Osteoblast (primary cell): Measurements from ENCODE around the gene GBP6. TPM values are rescaled to one million over a fixed set of nuclear protein-coding genes. Genes with fewer than 3 reads are reported as not detected.

ENCODE experiments used
- DNase-seq: peaks from one replicate; pipeline ENCODE4 v3.0.0; 2011; ENCODE audit warnings: low spot score, mixed read lengths; ENCODE audit not compliant: insufficient read length; ENCODE audit errors: missing footprints
- H2AFZ ChIP-seq: 2 replicates; pipeline ENCODE4 v1.6.0; 2011; ENCODE audit warnings: mild to moderate bottlenecking, low read length
- H3K27ac ChIP-seq: 2 replicates; pipeline ENCODE4 v1.5.1; 2011; ENCODE audit warnings: mild to moderate bottlenecking, low read depth, low read length, moderate library complexity
- H3K27me3 ChIP-seq: 2 replicates; pipeline ENCODE4 v1.6.0; 2012; ENCODE audit warnings: mild to moderate bottlenecking, control low read depth, inconsistent platforms, low read length, moderate library complexity; ENCODE audit not compliant: insufficient read depth
- H3K36me3 ChIP-seq: 2 replicates; pipeline ENCODE4 v1.5.1; 2011; ENCODE audit warnings: mild to moderate bottlenecking, low read length, control low read depth, moderate library complexity; ENCODE audit not compliant: insufficient read depth
- H3K4me1 ChIP-seq: 2 replicates; pipeline ENCODE4 v1.5.1; 2011; ENCODE audit warnings: mild to moderate bottlenecking, low read length, control low read depth, moderate library complexity; ENCODE audit not compliant: insufficient read depth
- H3K4me2 ChIP-seq: 2 replicates; pipeline ENCODE4 v1.6.0; 2011; ENCODE audit warnings: mild to moderate bottlenecking, low read length; ENCODE audit not compliant: insufficient read depth
- H3K4me3 ChIP-seq: fragments of 200-600 bp; sonication (generic); 3 replicates; pipeline ENCODE4 v1.5.1; 2012; ENCODE audit warnings: mild to moderate bottlenecking, low read length, inconsistent platforms; ENCODE audit not compliant: insufficient read depth
- H3K79me2 ChIP-seq: 2 replicates; pipeline ENCODE4 v1.6.0; 2012; ENCODE audit warnings: mild to moderate bottlenecking, low read length, control low read depth, inconsistent platforms; ENCODE audit not compliant: insufficient read depth
- H3K9me3 ChIP-seq: 2 replicates; pipeline ENCODE4 v1.5.1; 2011; ENCODE audit warnings: low read depth, low read length, control low read depth
- H4K20me1 ChIP-seq: 2 replicates; pipeline ENCODE4 v1.6.0; 2012; ENCODE audit warnings: mild to moderate bottlenecking, low read length, control low read depth; ENCODE audit not compliant: insufficient read depth
- total RNA-seq: library from RNA; depleted of rRNA; stranded (reverse); fragments of >200 nt; gene quantifications from 2 replicates; pipeline ENCODE4 v1.2.3, GENCODE V29; 2012
- TF ChIP-seq, protein P1 (sequence below): IDR thresholded peaks from 2 replicates; pipeline ENCODE4 v1.5.1; 2011; ENCODE audit warnings: mild to moderate bottlenecking, low read depth, low read length, moderate library complexity; ENCODE audit errors: extremely low read depth

Gene GBP6
- total RNA-seq, 1 donor = not detected

DNA sequence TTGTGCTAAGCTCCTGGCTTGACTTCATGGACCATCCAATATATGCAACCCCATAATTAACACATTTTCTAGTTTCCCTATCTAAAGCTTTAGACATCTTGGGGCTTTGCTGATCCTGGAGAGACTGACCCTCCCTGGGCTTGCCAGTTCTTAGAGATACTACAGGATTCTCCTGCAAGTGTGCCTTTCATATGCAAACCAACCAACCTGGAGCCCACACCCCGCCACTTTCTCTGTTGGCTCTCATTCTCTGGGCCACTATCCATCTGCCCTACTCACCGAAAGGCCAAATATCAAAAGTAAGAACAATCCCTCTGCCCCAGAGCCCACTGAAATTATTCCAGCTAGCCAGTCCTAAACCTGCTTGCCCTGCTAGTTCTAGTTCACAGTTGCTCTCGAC lies 2.2 kb upstream of the GBP6 start:
- H4K20me1 ChIP-seq = no peaks in the 10 kb centered on the region
- no peak overlapping the region for H3K27ac ChIP-seq
- H2AFZ ChIP-seq = no peak overlapping the region
- no peaks in the 10 kb centered on the region for H3K4me1 ChIP-seq
- H3K4me2 ChIP-seq = no peak overlapping the region
- no peaks in the 10 kb centered on the region for H3K79me2 ChIP-seq
- H3K9me3 ChIP-seq = no peaks in the 10 kb centered on the region
- no peaks in the 10 kb centered on the region for H3K36me3 ChIP-seq
- no peak for DNase-seq
- H3K27me3 ChIP-seq = no peaks in the 10 kb centered on the region
- no peak overlapping the region for H3K4me3 ChIP-seq
- TF ChIP-seq, protein P1, sequence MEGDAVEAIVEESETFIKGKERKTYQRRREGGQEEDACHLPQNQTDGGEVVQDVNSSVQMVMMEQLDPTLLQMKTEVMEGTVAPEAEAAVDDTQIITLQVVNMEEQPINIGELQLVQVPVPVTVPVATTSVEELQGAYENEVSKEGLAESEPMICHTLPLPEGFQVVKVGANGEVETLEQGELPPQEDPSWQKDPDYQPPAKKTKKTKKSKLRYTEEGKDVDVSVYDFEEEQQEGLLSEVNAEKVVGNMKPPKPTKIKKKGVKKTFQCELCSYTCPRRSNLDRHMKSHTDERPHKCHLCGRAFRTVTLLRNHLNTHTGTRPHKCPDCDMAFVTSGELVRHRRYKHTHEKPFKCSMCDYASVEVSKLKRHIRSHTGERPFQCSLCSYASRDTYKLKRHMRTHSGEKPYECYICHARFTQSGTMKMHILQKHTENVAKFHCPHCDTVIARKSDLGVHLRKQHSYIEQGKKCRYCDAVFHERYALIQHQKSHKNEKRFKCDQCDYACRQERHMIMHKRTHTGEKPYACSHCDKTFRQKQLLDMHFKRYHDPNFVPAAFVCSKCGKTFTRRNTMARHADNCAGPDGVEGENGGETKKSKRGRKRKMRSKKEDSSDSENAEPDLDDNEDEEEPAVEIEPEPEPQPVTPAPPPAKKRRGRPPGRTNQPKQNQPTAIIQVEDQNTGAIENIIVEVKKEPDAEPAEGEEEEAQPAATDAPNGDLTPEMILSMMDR = no peak

DNA sequence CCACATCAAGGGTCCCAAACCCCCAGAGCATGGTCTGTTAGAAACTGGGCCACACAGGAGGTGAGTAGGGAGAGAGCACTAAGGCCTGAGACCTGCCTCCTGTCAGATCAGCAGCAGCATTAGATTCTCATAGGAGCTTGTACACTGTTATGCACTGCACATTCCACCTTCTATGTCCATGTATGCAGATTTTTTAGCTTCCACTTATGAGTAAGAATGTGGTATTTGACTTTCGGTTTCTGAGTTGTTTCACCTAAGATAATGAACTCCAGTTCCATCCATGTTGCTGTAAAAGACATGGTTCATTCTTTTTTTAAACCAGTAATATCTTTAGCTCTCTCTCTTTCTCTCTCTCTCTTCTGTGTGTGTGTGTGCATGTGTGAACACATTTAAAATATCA lies 663 bp upstream of the GBP6 start:
- Histone ChIP-seq H3K4me1 (no peaks in the 10 kb centered on the region), H3K79me2 (no peaks in the 10 kb centered on the region)

DNA sequence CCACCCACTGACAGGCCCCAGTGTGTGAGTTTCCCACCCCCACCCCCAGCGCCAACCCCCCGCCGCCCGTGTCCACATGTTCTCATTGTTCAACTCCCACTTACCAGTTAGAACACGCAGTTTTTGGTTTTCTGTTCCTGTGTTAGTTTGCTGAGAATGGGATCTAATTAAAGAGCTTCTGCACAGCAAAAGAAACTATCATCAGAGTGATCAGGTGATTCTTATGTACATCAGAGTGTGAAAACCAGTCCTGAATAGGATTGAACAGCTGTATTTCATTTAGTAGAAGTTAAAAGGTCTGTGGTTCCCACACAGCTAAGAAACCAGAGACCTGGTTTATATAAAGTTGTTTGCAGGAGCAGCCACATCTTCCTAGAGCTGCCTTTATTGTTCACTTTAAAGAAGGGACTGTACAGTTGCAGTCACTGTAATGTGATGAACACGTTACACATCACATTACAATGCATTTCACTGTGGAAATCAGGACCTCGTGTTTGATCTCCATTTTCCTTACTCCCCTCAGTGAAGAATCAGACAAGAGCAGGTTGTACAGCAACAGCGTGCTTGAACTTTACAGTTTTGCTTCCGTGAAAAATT lies 1.2 kb downstream of the GBP6 start:
- H3K27ac ChIP-seq = no peak overlapping the region
- H3K9me3 ChIP-seq = no peaks in the 10 kb centered on the region
- H3K27me3 ChIP-seq = no peaks in the 10 kb centered on the region
- H3K36me3 ChIP-seq = no peaks in the 10 kb centered on the region
- H4K20me1 ChIP-seq = no peaks in the 10 kb centered on the region
- no peak overlapping the region for H3K4me3 ChIP-seq
- no peak for DNase-seq
- TF ChIP-seq, protein P1 = no peak
- H3K79me2 ChIP-seq = no peaks in the 10 kb centered on the region
- no peaks in the 10 kb centered on the region for H3K4me1 ChIP-seq
- H3K4me2 ChIP-seq = no peak overlapping the region
- no peak overlapping the region for H2AFZ ChIP-seq

More for the DNA sequence above, 663 bp upstream of the GBP6 start:
- no peak for DNase-seq
- no peak overlapping the region for H3K4me3 ChIP-seq
- H4K20me1 ChIP-seq = no peaks in the 10 kb centered on the region
- no peaks in the 10 kb centered on the region for H3K27me3 ChIP-seq
- no peak overlapping the region for H3K27ac ChIP-seq
- no peak overlapping the region for H3K4me2 ChIP-seq
- H2AFZ ChIP-seq = no peak overlapping the region
- no peaks in the 10 kb centered on the region for H3K9me3 ChIP-seq
- no peaks in the 10 kb centered on the region for H3K36me3 ChIP-seq
- TF ChIP-seq, protein P1 = no peak

DNA sequence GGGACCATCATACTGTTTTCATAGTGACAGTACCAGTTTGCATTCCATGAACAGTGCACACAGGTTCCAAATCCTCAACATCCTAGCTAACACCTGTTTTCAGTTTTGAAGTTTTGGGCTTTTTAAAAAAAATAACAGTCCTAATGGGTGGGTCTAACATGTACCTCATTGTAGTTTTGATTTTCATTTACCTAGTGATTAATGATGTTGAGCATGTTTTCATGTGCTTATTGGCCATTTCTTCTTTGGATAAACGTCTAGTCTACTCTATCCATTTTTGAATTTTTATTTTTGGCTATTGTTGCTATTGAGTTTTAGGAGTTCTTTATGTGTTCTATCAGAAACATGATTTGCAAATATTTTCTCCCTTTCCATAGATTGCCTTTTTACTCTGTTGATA lies 3.4 kb downstream of the GBP6 start:
- no peak for DNase-seq
- H3K4me3 ChIP-seq = no peak overlapping the region

More for the DNA sequence above, 3.4 kb downstream of the GBP6 start:
- Histone ChIP-seq H3K9me3 (no peaks in the 10 kb centered on the region), H3K79me2 (no peaks in the 10 kb centered on the region), H3K27me3 (no peaks in the 10 kb centered on the region), H3K4me2 (no peak overlapping the region), H3K4me1 (no peaks in the 10 kb centered on the region), H3K36me3 (no peaks in the 10 kb centered on the region), H4K20me1 (no peaks in the 10 kb centered on the region), H2AFZ (no peak overlapping the region), H3K27ac (no peak overlapping the region)
- TF ChIP-seq, protein P1 = no peak
